Neural cell (in vitro differentiated cells): Measurements from ENCODE around the gene TRIM45. TPM values are rescaled to one million over a fixed set of nuclear protein-coding genes. Genes with fewer than 3 reads are reported as not detected.

Experiments used
- H2AFZ ChIP-seq: fragments of 200-600, 300-800 bp; sonication (generic), shearing (Covaris generic); 2 replicates; pipeline ENCODE4 v1.6.0; 2014; ENCODE audit warnings: low read depth, mild to moderate bottlenecking, antibody characterized with exemption, low read length, moderate library complexity
- H3F3A ChIP-seq: fragments of 200-600 bp; shearing (Covaris generic); 2 replicates; pipeline ENCODE4 v1.6.1; 2016; ENCODE audit warnings: mild to moderate bottlenecking, moderate library complexity, mixed read lengths, antibody characterized with exemption, low read length; ENCODE audit not compliant: insufficient read depth, poor library complexity, severe bottlenecking
- H3K27ac ChIP-seq: fragments of 200-600, 300-800 bp; sonication (generic), shearing (Covaris generic); 2 replicates; pipeline ENCODE4 v1.5.1; 2014; ENCODE audit warnings: mild to moderate bottlenecking, low read length, moderate library complexity
- H3K27me3 ChIP-seq: fragments of 300-800, 200-600 bp; sonication (generic), shearing (Covaris generic); 2 replicates; pipeline ENCODE4 v1.6.0; 2014; ENCODE audit warnings: mild to moderate bottlenecking, low read depth, low read length, moderate library complexity; ENCODE audit not compliant: insufficient read depth
- H3K36me3 ChIP-seq: fragments of 300-800, 200-600 bp; sonication (generic), shearing (Covaris generic); 2 replicates; pipeline ENCODE4 v1.5.1; 2014; ENCODE audit warnings: mild to moderate bottlenecking, antibody characterized with exemption, low read length, moderate library complexity; ENCODE audit not compliant: insufficient read depth
- H3K4me2 ChIP-seq: fragments of 300-800, 200-600 bp; sonication (generic), shearing (Covaris generic); 2 replicates; pipeline ENCODE4 v1.6.0; 2014; ENCODE audit warnings: mild to moderate bottlenecking, low read length
- H3K4me3 ChIP-seq: fragments of 300-800, 200-600 bp; sonication (generic), shearing (Covaris generic); 2 replicates; pipeline ENCODE4 v1.5.1; 2014; ENCODE audit warnings: mild to moderate bottlenecking, low read length, moderate library complexity
- H3K79me2 ChIP-seq: fragments of 200-600 bp; shearing (Covaris generic); replicated peaks from 2 replicates; pipeline ENCODE4 v1.6.0; 2014; ENCODE audit warnings: mild to moderate bottlenecking, low read length, moderate library complexity; ENCODE audit not compliant: insufficient read depth
- H3K9ac ChIP-seq: fragments of 300-800, 200-600 bp; sonication (generic), shearing (Covaris generic); 2 replicates; pipeline ENCODE4 v1.6.1; 2016; ENCODE audit warnings: mild to moderate bottlenecking, low read length, mixed read lengths
- H3K9me2 ChIP-seq: fragments of 200-600 bp; shearing (Covaris generic); 2 replicates; pipeline ENCODE4 v1.6.1; 2016; ENCODE audit warnings: mild to moderate bottlenecking, low read length, mixed read lengths; ENCODE audit not compliant: insufficient read depth
- H3K9me3 ChIP-seq: fragments of 200-600, 300-800 bp; sonication (generic), shearing (Covaris generic); 2 replicates; pipeline ENCODE4 v1.6.1; 2016; ENCODE audit warnings: mild to moderate bottlenecking, mixed run types, low read length, moderate library complexity, mixed read lengths
- H4K20me1 ChIP-seq: fragments of 200-600 bp; shearing (Covaris generic); 2 replicates; pipeline ENCODE4 v1.6.1; 2016; ENCODE audit warnings: mild to moderate bottlenecking, mixed run types; ENCODE audit not compliant: insufficient read depth
- EP300 ChIP-seq: fragments of 450-650 bp; conservative IDR thresholded peaks from 2 replicates; pipeline ENCODE4 v1.6.1; 2014; ENCODE audit warnings: antibody characterized with exemption, mild to moderate bottlenecking, moderate library complexity; ENCODE audit not compliant: poor library complexity, severe bottlenecking
- EZH2 ChIP-seq: fragments of 200-600, 300-800 bp; shearing (Covaris generic), sonication (generic); IDR thresholded peaks from 2 replicates; pipeline ENCODE4 v1.6.1; 2014; ENCODE audit warnings: antibody characterized with exemption, low read length, borderline replicate concordance, mild to moderate bottlenecking; ENCODE audit not compliant: insufficient read depth, poor library complexity, severe bottlenecking
- MXI1 ChIP-seq: fragments of 450-650 bp; conservative IDR thresholded peaks from 2 replicates; pipeline ENCODE4 v1.6.1; 2014; ENCODE audit warnings: antibody characterized with exemption, mild to moderate bottlenecking; ENCODE audit not compliant: poor library complexity, severe bottlenecking
- POLR2AphosphoS5 ChIP-seq: IDR thresholded peaks from 2 replicates; pipeline ENCODE4 v1.6.1; 2012
- RAD21 ChIP-seq: fragments of 450-650 bp; conservative IDR thresholded peaks from 2 replicates; pipeline ENCODE4 v1.6.1; 2014; ENCODE audit warnings: antibody characterized with exemption, mild to moderate bottlenecking, moderate library complexity
- REST ChIP-seq: IDR thresholded peaks from 2 replicates; pipeline ENCODE4 v1.6.1; 2012; ENCODE audit warnings: borderline replicate concordance
- SMC3 ChIP-seq: fragments of 450-650 bp; conservative IDR thresholded peaks from 2 replicates; pipeline ENCODE4 v1.6.1; 2014; ENCODE audit warnings: antibody characterized with exemption, mild to moderate bottlenecking, moderate library complexity; ENCODE audit not compliant: poor library complexity
- TAF1 ChIP-seq: IDR thresholded peaks from 2 replicates; pipeline ENCODE4 v1.6.1; 2012; ENCODE audit warnings: low read depth
- polyA plus RNA-seq: library from polyadenylated mRNA; depleted of rRNA; stranded (reverse); fragments of >200 nt; gene quantifications from 2 replicates; pipeline ENCODE4 v1.2.3, GENCODE V29; 2014
- TF ChIP-seq, protein P1 (sequence below): fragments of 450-650 bp; IDR thresholded peaks from 2 replicates; pipeline ENCODE4 v1.5.1; 2014; ENCODE audit warnings: antibody characterized with exemption, mild to moderate bottlenecking, moderate library complexity; ENCODE audit not compliant: poor library complexity, severe bottlenecking

Gene TRIM45
- polyA plus RNA-seq, 1 donor from 2014 or later, result 4.9 TPM

- Histone ChIP-seq H3F3A (no peaks in the 10 kb centered on the region), H3K9me3 (no peaks in the 10 kb centered on the region), H3K27ac (no peak overlapping the region), H4K20me1 (no peaks in the 10 kb centered on the region), H3K9me2 (no peaks in the 10 kb centered on the region), H3K79me2 (no peaks in the 10 kb centered on the region), H3K9ac (no peak overlapping the region), H3K36me3 (no peaks in the 10 kb centered on the region), H3K4me3 (no peak overlapping the region), H2AFZ (no peak overlapping the region), H3K4me2 (no peak overlapping the region), H3K27me3 (no peaks in the 10 kb centered on the region)
- no peak for TF ChIP-seq SMC3
- no peak for TF ChIP-seq EZH2
- no peak for TF ChIP-seq TAF1
- no peak for TF ChIP-seq POLR2AphosphoS5
- TF ChIP-seq RAD21, result no peak
- TF ChIP-seq MXI1, result no peak
- TF ChIP-seq, protein P1, sequence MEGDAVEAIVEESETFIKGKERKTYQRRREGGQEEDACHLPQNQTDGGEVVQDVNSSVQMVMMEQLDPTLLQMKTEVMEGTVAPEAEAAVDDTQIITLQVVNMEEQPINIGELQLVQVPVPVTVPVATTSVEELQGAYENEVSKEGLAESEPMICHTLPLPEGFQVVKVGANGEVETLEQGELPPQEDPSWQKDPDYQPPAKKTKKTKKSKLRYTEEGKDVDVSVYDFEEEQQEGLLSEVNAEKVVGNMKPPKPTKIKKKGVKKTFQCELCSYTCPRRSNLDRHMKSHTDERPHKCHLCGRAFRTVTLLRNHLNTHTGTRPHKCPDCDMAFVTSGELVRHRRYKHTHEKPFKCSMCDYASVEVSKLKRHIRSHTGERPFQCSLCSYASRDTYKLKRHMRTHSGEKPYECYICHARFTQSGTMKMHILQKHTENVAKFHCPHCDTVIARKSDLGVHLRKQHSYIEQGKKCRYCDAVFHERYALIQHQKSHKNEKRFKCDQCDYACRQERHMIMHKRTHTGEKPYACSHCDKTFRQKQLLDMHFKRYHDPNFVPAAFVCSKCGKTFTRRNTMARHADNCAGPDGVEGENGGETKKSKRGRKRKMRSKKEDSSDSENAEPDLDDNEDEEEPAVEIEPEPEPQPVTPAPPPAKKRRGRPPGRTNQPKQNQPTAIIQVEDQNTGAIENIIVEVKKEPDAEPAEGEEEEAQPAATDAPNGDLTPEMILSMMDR, result no peak
- no peak for TF ChIP-seq REST
- no peak for TF ChIP-seq EP300
Observed at GRCh38 chr1:117166076-117166475, 44.5 kb upstream of the TRIM45 start.

GRCh38 chr1:117164209-117164608 lies 42.7 kb upstream of the TRIM45 start:
- no peaks in the 10 kb centered on the region for H4K20me1 ChIP-seq
- no peaks in the 10 kb centered on the region for H3K79me2 ChIP-seq
- no peak overlapping the region for H3K9ac ChIP-seq
- H2AFZ ChIP-seq, result no peak overlapping the region
- H3K27ac ChIP-seq, result no peak overlapping the region
- no peaks in the 10 kb centered on the region for H3F3A ChIP-seq
- no peaks in the 10 kb centered on the region for H3K36me3 ChIP-seq
- no peak overlapping the region for H3K4me2 ChIP-seq
- no peaks in the 10 kb centered on the region for H3K27me3 ChIP-seq
- H3K9me2 ChIP-seq, result no peaks in the 10 kb centered on the region
- H3K9me3 ChIP-seq, result no peaks in the 10 kb centered on the region
- no peak for TF ChIP-seq SMC3
- no peak for TF ChIP-seq POLR2AphosphoS5
- TF ChIP-seq, protein P1, result no peak
- no peak for TF ChIP-seq EZH2
- no peak for TF ChIP-seq REST
- no peak for TF ChIP-seq EP300
- TF ChIP-seq MXI1, result no peak
- TF ChIP-seq TAF1, result no peak
- no peak for TF ChIP-seq RAD21
- no peak overlapping the region for H3K4me3 ChIP-seq
